Activated CD4-positive, alpha-beta T cell treated with anti-CD3 and anti-CD28 coated beads, Interleukin-2, amount 50 U/mL, for 24 hours (primary cell): ENCODE data around the gene PSMB7.
"Not testable (repeated sequence)": the region's sequence is repeated elsewhere in the genome, so short reads cannot be mapped to it uniquely, and the experiment has no call there.

Experiments
- DNase-seq, 2 donors: peaks; one replicate each; pipeline ENCODE4 v3.0.0-alpha.2; 2020; ENCODE audit warnings: low read depth in 1 of 2, low spot score in 1 of 2

PSMB7 gene

DNA sequence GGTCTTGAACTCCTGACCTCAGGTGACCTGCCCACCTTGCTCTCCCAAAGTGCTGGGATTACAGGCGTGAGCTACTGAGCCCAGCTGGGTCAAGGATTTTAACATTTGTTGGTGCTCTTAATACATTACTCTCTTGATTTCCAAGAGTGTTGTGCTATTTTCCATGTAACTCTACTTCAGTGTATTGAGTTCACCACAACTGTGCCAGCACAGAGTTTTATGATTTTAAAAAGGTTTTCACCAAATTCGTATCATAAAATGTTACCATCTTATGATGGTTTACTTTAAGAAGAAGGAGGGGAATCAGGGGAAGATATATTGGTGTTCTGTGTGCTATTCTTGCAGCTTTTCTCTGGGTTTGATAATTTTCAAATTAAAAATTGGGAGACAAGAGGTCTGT, 28.4 kb upstream of the PSMB7 start:
- DNase-seq, result no peak

DNA sequence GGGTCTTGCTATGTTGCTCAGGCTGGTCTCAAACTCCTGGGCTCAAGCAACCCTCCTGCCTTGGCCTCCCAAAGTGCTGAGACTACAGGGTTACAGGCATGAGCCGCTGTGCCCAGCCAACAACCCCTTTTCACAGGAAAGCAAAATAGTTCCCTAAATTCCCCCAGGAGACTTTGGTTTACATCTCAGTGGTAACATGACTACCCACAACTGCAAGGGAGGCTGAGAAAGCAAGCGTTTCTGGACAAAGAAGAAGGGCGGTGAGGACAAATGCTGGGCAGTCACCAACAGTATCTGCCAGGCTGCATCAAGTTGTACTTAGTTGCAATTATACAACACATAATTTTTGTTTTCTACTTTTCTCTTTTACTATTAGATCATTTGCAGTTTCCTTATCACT, 27.6 kb upstream of the PSMB7 start:
- no peak for DNase-seq

DNA sequence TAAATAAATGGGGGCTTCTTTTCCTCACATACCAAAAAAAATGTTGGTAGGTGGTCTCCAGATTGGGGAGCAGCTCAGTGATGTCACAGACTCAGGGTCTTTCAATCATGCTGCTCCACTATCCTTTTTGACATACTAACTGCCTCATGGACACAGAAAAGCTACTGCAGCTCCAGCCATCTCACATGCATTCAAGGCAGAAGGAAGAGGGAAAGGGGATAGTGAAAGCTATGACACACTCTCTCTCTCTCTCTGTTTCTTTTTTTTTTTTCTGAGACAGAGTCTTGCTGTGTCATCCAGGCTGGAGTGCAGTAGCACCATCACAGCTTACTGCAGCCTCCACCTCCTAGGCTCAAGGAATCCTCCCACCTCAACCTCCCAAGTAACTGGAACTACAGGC, 27.1 kb upstream of the PSMB7 start:
- DNase-seq, result no peak

DNA sequence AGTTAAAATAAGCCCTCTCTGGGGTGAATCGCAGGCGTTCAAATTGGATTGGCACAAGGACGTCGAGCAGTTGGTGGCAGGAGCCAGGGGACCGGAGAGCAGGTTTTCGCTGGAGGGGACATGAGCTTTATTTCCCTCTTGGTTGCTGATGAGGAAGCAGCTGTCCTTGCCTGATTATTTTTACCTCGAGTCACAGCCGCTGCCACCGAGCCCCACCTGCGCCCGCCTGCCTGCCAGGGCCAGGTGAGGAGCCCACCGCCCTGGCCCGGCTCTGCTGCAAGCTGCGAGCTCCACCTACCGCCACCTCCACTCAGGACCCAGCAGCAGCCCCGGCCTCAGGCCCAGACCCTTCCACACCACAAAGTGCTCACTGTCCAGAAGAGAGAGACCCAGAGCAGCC, 26.0 kb upstream of the PSMB7 start:
- DNase-seq, result no peak

DNA sequence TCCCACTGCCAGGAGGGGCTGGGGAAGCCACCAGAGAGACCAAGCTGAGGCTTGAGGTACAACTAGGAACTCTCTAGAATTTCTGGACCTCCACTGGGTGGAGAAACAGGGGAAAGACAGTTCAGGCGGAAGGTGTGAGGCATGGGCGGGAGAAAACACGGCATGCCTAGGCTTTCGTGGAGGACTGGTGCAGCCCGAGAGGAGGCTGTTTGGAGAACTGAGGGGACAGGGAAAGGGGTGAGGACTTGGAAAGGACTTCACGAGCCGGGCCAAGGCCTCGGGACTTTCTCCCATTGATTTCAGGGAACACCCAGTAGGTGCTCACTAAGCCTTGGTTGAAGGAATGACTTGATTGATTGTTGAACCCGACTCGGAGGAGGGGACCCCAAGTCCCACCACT, 25.5 kb upstream of the PSMB7 start:
- no peak for DNase-seq

DNA sequence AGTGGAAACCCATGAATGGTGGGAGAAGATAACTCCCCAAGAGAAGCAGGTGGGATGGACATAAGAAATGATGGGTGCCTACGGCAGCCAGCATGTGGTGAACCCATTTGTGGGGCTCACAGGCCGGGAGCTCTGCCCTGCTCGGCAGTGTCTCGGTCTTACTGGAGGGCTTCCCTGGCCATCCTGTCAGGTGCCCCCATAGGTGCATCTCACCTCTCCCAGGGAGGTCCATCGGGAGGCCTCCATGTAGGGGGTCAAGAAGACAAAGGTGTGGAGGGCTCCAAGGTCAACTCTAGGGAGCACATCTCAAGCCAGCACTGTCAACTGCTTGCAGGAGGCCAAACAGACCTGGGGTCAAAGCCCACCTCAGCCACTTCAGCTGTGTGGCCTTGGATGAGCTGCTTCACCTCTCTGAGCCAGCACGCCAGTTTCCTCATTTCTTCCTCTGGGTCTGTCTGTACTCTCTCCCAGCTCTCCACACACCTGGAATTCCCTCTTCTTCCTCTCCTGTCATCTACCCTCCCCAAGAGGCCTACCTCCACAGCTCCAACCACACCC, 24.5 kb upstream of the PSMB7 start:
- no peak for DNase-seq

DNA sequence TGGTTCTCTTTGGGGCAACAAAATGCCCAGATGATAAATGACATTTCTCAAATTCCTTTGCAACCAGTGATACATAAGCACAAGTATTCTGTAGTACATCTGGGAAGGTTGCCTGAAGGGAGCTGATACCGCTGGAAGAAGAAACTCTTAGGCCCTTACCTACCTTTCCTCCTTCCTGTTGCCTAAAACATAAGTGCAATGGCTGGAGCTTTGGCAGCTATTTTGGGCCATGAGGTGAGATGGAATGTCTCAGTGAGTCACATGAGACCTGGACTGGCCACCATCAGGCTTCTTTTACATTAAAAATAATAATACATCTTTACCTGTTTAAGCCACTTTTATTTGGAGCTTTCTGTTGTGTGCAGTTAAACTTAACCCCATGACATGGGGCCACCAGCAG, 23.8 kb upstream of the PSMB7 start:
- no peak for DNase-seq

DNA sequence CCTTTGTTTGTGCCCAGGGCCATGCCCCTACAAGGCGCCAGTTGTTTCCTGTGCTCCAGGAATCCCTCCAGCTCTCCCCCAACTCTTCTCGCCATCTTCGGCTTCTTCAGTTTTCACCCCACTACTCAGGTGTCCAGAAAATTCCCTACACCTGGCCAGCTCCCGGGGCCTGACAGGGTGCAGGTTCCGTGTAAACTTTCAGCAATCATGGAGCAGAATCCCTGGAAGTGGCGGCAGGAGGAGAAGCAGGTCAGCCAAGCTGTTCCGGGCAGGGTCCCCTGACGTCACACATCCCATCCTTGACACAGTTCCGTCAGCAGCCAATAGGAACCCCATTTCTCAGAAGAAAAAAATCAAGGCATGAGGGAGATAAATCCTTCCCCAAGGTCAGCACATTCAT, 22.8 kb upstream of the PSMB7 start:
- no peak for DNase-seq

DNA sequence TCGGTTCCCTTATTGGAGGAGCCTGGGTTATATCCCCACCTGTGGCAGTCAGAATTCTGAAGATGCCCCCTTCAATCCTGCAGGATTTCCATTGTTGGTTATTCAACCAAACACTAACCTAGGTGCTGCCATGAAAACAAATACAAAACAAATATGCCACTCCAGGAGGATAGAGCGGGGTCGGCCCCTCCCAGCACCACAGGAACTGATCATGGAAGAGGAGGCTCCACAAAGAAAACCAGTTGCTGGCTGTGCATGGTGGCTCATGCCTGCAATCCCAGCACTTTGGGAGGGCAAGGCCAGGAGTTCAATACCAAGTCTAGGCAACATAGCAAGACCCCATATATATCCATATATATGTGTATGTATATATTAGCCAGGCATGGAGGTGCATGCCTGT, 21.8 kb upstream of the PSMB7 start:
- no peak for DNase-seq

DNA sequence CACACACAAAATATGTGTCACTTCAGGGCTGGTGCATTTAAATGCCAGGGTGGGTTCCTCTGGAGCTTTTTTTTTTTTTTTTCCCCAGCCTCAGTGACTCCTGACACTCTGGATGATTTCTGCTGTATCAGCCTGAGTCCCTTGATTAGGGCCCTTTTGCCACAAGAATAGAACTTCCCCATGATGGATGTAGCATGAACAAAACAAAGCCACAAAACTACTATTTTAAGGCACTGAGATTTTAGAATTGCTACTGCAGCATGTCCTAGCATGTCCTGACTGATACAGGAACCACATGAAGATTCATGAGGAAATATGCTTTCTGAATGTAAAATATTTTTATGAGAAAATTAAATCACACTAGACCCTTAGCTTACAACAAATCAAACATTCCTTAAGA, 21.1 kb upstream of the PSMB7 start:
- no peak for DNase-seq

DNA sequence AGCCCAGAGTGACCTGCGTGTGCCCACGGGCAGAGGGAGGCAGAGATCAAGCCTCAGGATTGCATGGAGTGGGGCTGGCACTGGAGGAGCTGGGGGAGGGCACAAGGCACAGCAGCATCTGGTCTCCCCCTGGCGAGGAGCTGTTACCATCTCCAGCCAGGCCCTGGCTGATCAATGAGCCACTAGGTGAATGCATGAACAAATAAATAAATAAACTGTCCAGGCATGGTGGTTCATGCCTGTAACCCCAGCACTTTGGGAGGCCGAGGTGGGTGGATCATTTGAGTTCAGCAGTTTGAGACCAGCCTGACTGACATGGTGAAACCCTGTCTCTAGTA, 14.3 kb upstream of the PSMB7 start:
- no peak for DNase-seq

DNA sequence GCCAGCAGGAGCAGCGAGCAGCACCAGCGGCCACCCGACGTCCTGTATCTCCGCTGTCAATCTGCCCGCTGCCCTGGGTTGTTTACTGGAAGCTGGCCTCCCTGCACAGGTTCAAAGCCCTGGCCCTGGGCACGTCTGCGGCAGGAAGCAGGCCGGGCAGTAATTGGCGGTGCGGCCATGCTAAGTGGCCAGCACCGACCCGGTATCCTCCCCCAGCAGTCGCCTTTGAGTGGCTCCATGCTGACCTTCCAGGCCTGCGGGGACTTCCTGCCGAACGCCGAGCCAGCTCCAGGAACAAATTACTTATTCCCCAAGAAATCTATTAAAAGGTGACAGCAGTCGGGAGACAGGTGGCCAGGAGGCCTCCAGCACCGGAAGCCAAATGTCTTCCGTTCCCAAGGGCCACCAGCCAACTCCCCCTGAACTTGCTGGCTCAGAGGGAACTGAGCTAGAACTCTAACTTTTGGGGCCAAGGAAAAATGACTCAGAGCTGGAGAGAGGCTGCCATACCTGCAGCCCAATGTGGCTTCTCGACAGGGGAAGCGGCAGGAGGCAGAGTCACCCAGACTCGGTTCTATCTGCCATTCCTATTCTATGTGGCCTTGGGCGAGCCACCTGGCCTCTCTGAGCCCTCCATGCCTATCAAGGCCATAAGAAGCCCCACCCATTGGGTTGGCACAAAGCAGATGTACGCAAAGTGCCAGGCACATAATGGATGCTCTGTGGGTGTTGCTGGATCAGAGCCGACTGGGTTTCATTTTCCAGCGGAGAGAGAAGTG, 13.7 kb upstream of the PSMB7 start:
- DNase-seq, result no peak

DNA sequence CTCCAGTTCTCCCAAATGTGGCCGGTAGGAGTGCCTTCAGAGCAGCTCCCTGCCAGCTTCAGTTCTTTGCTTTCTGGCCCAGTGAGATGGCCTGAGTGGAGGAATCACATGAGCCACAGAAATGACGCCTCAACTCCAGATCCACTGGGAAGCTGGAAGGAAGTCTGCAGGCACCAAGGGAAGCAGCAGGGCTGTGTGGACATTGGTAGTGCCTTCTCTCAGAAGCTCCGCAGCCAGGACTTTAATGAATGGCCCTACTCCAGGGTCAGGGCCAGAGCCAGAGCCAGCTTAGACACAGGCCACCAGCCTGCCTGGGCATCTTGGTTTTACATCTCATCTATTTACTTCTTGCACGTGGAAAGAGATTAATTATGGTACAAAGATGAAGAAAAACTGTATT, 12.0 kb upstream of the PSMB7 start:
- no peak for DNase-seq

DNA sequence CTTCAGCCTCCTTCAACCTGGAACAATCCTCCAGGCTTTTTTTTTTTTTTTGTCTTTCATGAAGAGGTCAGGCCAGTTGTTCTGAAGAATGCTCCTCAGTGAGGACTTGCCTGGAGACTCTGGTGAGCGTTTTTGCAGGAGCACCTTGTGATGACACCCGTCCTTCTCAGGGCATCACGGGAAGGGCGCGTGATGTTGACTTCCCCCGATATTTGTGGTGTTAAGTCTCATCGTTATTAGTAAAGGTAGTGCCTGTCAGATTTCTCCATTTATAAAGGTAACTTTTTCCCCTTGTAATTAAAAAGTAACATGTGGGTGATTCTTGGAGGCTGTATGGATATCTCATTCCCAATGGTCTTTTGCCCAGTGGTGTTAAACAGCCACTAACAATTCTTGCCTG, 11.1 kb upstream of the PSMB7 start:
- DNase-seq, result no peak

DNA sequence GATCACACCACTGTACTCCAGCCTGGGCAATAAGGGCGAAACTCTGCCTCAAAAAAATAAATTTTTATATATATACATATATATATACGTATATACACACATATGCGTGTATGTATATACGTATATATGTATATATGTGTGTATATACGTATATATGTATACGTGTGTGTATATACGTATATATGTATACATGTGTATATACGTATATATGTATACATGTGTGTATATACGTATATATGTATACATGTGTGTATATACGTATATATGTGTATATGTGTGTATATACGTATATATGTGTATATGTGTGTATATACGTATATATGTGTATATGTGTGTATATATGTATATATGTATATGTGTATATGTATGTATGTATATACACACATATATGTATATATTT, 10.5 kb upstream of the PSMB7 start:
- not testable (repeated sequence) for DNase-seq

DNA sequence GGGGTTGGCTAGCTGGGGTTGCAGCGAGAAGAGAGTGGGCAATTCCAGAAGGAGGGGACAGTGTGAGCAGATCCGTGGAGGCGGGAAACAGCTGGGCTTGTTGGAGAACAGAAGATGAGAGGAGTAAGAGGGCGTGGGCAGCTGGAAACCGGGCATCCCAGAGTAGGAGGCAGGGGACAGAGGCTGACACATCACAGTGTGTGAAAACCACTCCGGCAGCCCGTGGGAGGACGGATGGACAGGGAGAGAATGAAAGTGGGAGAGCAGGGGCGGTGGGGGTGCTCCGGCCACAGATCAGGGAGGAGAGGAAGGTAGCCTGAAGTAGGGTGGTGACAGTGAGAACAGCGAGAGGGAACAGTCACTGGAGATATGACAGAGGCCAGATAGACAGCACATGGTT, 8.3 kb upstream of the PSMB7 start:
- no peak for DNase-seq

DNA sequence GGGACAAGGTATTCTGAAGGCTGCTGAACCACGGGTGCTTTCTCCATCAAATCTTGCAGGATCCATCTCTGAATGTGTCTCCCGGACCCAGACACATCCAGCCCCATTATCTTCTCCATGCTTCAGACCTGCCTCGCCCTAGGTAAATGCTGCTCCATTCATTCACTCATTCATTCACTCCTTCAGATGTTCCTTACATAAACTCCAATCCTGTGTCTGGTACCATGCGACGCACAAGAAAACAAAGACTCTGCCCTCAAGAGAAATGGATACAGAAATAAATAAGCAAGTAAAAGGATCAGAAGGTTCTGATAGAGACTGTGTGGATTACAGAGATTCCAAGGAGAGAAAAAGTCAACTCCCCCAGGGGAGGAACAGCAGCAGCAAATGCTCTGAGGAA, 7.9 kb upstream of the PSMB7 start:
- no peak for DNase-seq

DNA sequence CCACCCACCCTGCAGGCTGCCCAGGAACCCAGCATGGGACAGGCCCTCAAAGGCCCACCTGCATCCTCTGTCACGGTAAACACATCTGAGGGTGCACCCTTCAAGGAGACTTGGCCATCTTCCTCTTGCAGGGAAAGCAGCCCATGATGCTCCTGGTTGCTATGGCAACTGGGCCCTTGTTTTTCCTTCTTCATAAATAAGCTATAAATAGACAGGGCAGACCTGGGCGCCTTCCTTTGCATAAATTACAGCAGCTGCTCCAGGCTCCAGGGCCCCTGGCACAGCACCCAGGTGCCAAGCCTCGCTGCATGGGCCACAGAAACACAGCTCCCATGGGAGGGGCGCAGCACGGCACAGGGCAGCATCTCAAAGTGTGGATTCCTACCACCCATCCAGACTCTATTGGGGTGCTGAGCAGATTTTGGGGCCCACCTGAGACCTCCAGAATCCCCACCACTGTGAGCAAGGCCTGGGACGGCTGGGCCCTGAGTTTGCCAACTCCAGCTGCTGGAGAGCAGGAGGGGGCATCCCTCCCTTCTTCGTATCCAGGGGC, 5.8 kb upstream of the PSMB7 start:
- DNase-seq, result no peak

DNA sequence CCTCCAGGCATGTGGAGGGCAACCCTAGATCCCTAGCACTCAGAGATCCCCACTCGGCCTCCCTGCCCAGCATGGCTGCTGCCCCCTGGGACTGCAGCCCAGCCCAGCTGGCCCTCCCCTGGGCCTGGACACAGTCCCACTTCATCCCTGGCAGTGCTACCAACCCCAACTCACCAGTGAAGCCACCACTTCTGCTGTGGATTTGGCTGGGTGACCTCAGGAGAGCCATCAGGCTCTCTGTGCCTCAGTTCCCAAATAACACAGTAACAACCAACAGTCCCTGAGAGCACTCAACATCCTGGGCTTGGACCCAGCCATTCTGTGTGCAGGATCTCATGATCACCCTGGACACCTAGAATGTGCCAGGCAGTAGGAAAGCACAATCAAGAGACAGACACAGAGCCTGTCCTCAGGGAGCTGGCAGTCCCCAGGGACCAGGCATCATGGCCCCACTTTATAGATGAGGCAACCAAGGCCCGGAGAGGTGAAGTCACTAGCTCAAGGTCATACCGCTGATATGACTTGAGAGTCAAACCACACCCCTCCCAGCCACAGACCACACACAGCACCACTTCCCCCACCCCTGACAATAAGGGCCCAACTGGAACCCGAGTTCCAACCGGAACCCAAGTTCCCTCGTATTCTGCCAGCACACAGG, 4.7 kb upstream of the PSMB7 start:
- DNase-seq, result no peak

DNA sequence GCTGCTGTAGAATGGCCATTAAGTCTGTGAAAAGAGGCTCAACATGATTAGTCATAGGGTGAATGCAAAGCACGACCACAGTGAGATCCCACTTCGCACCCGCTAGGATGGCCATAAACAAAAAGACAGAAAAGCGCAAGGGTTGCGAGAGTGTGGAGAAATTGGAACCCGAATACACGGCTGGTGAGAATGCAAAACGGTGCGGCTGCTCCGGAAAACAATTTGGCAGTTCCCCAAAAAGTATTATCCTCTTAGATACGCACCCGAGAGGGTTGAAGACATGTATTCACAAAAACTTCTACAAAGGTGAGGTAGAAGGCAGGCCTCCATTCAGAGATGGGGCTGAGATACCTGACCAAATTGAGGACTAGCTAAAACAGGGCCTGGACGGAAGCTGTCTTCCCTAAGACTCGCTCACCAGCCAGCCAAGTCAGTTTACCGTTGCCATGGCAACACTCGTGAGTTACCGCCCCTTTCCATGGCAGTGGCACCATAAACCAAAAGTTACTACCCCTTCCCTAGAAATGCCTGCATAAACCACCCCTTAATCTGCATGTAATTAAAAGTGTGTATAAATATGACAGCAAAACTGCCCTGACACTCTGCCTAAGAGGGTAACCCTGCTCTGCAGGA, 726 bp upstream of the PSMB7 start:
- DNase-seq, result no peak

DNA sequence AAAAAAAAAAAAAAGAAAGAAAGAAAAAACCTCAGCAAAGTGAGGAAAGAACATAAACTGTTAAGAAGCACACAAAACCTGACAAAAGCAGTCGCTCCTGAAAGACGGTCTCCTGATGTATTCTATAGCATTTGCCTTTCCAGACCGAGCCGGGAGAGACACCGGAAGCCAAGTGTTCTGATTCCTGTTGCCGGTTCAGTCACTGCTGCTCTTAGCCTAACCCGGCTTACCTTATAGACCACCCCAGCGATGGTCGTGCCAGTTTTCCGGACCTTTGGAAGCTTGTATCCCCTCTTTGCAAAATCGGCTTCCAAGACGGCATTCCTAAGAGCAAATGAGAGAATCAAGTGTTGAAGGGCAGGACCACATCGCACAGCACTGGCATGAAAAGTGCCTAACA, 630 bp downstream of the PSMB7 start:
- DNase-seq, result no peak

DNA sequence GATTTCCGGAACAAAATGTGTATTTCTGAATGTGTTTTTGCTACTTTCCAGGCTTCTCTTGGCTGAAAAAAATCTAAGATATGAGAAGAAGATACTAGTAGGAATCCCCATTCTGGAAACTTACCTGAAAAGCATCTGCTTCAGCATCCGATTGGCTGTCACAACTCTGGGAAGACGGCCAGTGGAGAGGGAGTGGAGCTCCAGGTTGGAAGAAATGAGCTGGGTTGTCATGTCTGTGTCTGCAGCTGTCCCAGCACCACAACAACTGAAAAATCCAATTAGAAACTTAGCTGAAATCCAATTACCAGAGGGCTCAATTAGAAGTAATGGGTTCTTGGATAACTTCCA, 3.0 kb downstream of the PSMB7 start:
- no peak for DNase-seq
